ENCODE measurements around the gene MRAP.
"Not testable (repeated sequence)": the region's sequence is repeated elsewhere in the genome, so short reads cannot be mapped to it uniquely, and the experiment has no call there.

The MRAP gene

GRCh38 chr21:32298658-32299081 is at the start of gene MRAP:
MRAP (plus strand) TSS chr21:32298855; CDS start chr21:32298972, 117 bp downstream.
- FAIRE-seq = no peak

GRCh38 chr21:32249511-32250280 is 49.0 kb upstream of the MRAP start:
- FAIRE-seq = no peak

DNA sequence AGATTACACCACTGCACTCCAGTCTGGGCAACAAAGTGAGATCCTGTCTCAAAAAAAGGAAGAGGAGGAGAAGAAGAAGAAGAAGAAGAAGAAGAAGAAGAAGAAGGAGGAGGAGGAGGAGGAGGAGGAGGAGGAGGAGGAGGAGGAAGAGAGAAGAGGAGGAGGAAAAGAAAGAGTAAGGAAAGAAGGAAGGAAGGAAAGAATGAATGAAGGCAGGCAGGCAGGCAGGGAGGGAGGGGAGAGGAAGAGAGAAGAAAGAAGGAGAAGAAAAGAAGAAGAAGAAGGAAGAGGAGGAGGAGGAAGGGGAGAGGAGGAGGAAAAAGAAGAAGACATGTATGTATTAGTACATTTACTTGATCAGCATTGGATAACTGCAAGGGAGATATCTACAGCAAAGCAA is 46.5 kb upstream of the MRAP start:
- FAIRE-seq = no peak

DNA sequence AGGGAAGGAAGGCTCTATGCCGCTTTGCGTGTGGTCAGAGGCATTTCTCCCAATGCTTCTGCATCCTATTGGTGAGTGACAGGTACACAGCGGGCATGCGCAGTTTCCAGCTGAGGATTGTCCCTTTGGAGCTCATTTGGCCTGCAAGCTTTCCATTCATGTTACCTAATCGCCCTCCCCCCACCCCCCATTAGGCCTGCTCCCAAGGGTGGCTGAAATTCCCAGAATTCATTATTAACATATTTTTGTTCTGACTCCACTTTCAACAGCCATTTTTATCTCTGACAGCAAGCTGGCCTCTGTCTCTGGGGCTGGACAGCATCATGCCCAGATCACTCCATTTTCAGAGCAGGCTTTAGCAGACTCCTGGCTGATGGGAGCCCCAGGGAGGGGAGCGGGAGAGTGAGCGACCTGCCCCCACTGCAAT is 45.4 kb upstream of the MRAP start:
- FAIRE-seq = no peak

DNA sequence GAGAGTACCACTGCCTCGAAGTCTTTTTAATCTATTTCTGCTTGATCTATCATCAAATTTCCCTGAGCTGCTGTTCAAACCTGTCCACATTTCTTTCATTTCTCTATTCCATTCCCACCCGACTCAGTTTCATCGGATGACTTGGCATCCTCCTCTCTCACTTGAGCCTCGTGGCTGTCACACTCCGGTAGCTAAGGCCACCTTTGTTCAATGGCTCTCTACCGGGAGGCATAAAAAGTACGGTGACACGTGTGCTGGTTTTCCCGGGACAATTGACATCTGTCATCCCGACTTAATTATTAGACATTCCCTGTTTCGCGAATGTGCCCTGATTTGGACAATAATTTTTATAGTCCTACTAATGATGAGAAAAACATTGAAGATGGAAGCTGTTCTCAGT is 42.4 kb upstream of the MRAP start:
- FAIRE-seq = no peak

- FAIRE-seq = peak; percentile 92
Measured at GRCh38 chr21:32256873-32257620, 41.6 kb upstream of the MRAP start.

DNA sequence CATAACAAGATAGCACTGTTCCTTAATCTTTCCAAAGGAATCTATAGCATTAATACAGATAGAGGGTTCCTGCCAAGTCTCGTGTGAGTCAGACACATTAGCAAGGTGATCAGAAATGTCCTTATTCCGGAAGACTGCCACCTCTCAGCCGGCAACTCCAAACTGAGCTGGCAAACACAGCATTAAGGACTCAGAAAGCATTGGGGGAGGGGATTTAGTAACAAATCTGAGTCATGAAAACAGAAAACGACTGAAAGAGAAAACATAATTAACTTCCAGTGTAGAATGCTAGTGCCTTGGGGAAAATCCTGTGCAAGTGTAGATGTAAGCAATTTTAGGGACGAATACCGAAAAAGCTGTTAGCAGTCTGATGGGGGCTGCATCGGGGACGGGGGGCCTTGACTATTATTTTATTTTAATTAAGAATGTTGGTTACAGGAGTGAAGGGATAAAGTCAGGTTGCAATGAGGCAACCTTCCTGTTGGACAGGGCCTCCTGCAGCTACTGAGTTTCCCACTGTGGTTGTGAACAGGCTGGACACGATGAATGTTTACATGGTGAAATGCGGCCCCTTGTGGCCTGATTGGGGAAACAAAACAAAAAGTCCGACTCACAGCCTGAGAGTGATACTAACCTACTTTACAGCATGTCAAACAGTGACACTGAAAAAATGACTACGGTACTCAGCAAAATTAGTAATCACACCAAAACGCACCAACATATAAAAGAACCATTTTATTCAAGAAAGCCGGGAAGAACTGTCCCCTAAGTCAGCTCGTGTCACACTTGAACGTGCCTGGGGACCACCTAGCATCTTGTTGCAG is 40.5 kb upstream of the MRAP start:
- peak; percentile 98 for FAIRE-seq

GRCh38 chr21:32258786-32259048 is 39.9 kb upstream of the MRAP start:
- FAIRE-seq = not testable (repeated sequence)

DNA sequence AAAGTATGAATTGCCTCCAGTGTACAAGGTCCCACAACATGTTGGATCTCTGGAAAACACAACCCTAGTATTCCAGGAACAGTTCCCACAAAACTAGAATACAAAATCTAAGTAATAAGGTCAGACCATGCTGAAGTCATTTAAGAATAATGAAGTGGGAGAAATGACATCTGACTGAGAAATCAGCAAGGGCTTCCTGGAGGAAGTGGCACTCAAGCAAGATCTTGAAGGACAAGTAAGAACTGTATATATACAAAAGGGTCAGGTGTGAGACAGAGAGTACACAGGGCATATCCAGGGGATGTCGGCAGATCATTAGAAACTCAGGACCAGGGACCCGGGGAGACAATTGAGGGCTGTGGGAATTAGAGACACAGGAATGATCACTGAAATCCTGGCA is 38.5 kb upstream of the MRAP start:
- FAIRE-seq = no peak

GRCh38 chr21:32261929-32262328 is 36.7 kb upstream of the MRAP start:
- FAIRE-seq = no peak

DNA sequence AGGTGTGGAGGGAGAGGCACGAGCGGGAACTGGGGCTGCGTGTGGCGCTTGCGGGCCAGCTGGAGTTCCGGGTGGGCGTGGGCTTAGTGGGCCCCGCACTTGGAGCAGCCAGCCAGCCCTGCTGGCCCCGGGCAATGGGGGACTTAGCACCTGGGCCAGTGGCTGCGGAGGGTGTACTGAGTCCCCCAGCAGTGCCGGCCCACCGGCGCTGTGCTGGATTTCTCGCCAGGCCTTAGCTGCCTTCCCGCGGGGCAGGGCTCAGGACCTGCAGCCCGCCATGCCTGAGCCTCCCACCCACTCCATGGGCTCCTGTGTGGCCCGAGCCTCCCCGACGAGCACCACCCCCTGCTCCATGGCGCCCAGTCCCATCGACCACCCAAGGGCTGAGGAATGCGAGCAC is 33.3 kb upstream of the MRAP start:
- not testable (repeated sequence) for FAIRE-seq

DNA sequence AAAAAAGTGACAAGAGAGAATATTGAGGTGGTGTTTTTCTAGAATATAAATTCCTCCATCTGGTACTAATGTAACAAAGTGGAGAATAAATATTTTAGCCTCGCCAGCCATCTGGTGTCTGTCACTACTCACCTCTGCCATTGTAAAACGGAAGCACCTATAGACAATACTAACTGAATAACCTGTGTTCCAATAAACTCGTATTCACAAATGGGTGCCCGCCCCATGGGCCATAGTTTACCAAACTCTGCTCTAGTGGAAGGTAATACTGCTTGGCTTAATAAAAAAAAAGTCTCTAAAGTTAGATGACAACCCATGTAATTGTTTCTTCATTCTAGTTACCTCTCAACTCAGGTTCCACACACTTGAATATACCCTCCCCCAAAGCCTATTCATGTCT is 27.9 kb upstream of the MRAP start:
- FAIRE-seq = no peak

- no peak for FAIRE-seq
Measured at GRCh38 chr21:32276671-32277070, 22.0 kb upstream of the MRAP start.

DNA sequence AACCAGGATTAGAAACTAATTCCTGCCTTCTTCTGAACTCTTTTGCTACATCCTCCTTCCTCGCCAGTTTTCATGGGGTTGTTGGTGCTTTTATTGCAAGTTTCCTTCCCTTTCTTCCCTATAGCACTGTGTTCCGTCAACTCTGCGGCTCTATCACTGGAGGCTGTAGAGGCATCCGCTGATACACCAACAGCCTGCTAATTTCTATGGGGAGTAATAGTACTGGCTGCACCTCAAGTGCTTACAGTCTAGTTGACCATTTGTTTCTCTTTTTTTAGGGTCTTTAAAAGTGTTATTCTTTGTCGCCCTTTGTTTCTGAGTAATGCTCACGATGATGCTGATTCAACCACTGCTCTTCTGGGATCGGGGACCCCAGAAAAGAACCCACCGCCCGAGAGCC is 20.6 kb upstream of the MRAP start:
- no peak for FAIRE-seq

DNA sequence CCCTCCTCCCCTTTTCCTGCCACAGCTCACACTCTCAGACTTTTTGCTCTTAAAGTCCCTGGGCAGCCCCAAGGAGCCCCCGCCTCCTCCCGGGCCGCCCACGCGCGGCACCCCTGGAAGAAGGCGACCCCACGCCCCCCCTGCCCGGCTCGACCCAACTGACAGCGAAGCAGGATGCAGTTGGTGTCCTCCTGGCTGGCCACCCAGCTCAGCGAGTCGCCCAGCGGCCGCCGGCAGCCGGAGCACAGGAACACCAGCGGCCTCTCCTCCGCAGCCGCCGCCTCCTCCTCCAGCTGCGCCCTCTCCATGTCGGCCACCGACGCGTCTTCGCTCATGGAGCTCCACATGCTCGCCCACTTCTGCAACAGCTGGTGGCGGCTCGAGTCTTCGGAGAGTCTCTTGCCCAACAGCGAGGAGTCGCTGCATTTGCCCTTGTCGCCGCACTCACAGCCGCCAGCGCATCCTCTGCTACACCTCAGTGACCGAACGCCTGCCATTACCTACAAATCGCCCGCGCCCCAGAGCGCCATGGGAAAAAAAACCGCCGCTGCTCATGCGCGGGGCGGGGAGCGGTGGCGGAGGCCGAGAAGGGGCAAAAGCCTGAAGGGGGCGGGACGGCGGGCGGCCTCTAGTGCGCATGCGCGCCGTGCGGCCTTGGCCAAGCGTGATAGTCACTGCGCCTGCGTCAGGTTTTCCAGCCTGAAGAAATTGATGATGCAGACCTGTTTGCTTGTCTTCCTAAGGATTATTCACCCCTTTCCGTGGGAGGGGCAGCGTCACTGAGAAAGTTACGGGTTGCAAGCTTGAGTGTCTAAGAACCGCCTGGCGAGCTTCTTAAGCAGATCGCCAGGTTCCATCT is 19.9 kb upstream of the MRAP start, which contains the start of gene MIS18A:
TSS of gene MIS18A (minus strand) at position 532 of the 859 bp plus-strand sequence. CDS start at position 497, 35 bp downstream.
- FAIRE-seq = no peak

DNA sequence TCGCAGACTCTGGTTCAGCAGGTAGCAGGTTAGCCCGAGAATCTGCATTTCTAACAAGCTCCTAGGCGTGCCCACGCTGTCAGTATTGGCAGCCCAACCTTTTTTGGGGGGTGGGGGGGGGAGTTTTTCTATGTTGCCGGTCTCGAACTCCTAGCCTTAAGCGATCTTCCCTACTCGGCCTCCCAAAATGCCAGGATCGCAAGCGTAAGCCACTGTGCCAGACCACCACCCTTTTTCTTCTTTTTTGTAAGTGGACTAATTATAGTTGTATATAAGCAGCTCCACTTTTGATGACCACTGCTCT is 19.3 kb upstream of the MRAP start:
- FAIRE-seq = no peak

GRCh38 chr21:32281531-32281930 is 17.1 kb upstream of the MRAP start:
- no peak for FAIRE-seq

- no peak for FAIRE-seq
Measured at GRCh38 chr21:32282992-32283391, 15.7 kb upstream of the MRAP start.

DNA sequence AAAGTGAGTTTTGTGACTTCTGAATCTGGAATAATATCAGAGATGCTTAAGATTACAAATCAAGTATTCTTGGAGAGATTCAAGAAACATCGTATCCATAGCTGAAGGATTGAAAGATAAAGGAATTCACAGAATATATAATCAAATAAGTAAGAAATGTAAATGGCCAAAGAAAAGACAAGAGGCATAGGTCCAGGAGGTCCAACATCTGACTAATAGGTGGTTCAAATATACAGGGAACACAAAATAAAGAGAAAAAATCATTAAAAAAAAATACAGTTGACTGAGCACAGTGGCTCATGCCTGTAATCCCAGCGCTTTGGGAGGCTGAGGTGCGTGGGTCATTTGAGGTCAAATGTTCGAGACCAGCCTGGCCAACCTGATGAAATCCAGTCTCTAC is 13.2 kb upstream of the MRAP start:
- no peak for FAIRE-seq

DNA sequence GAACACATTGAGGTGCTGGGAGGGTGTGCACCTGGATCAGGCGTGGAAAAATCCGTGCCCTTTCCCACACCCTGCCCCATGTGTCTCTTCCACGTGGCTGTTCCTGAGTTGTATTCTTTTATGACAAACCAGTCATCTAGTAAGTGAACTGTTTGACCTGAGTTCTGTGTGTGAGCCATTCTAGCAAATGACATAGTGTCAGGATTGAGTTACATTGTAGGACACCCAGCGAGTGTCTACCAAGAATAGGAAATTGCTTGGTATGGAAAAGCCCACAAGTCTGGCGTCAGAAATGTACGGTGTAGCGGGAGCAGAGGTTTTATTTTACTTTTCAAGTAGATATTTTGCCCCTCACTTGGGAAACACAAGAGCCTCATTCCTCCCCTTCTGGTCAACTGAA is 1.2 kb upstream of the MRAP start:
- no peak for FAIRE-seq

- FAIRE-seq = no peak
Measured at GRCh38 chr21:32298148-32298559, 501 bp upstream of the MRAP start.

GRCh38 chr21:32299695-32300094 is 1.0 kb downstream of the MRAP start:
- FAIRE-seq = no peak
